ENCODE measurements around the gene NSRP1. TPM values are rescaled to one million over a fixed set of nuclear protein-coding genes. Genes with fewer than 3 reads are reported as not detected.

The NSRP1 gene
- total RNA-seq, 1 experiment from 2014 or later = 4.7 TPM

Other genes starting within 250 kb of the NSRP1 start
- 2.8 and 9.0 TPM in 2 replicates for gene SSH2, start 186.6 kb upstream of the NSRP1 start, total RNA-seq (2014; rRNA removed; shearing (Covaris generic); ENCODE audit: low replicate concordance)
- gene EFCAB5, start 175.2 kb upstream of the NSRP1 start, total RNA-seq (2014; rRNA removed; shearing (Covaris generic); ENCODE audit: low replicate concordance) = not detected in 2 replicates
- gene SLC6A4, start 118.9 kb downstream of the NSRP1 start, total RNA-seq (2014; rRNA removed; shearing (Covaris generic); ENCODE audit: low replicate concordance) = not detected in 2 replicates
- gene BLMH, start 175.1 kb downstream of the NSRP1 start, total RNA-seq (2014; rRNA removed; shearing (Covaris generic); ENCODE audit: low replicate concordance) = 44.7 and 45.0 TPM in 2 replicates
- gene TMIGD1, start 217.2 kb downstream of the NSRP1 start, total RNA-seq (2014; rRNA removed; shearing (Covaris generic); ENCODE audit: low replicate concordance) = not detected in 2 replicates